Mucosa of descending colon (tissue), 3 donors: ENCODE results near the gene SUCLG2. TPM values are rescaled to one million over a fixed set of nuclear protein-coding genes. Genes with fewer than 3 reads are reported as not detected.

ENCODE experiments used
- ATAC-seq: fragments of 200-7000 bp; cut with Tn5 transposase; one replicate; pipeline ENCODE4 v1.9.1; 2020; ENCODE audit warnings: mild to moderate bottlenecking, moderate library complexity
- DNase-seq, 3 donors: peaks; one replicate each; pipeline ENCODE4 v3.0.0-alpha.2; 2020
- H3K36me3 ChIP-seq: fragments of 200-600 bp; one replicate; pipeline ENCODE4 v1.8.0; 2021; ENCODE audit warnings: low read depth, mild to moderate bottlenecking
- H3K4me1 ChIP-seq: fragments of 200-600 bp; one replicate; pipeline ENCODE4 v1.8.0; 2021; ENCODE audit warnings: low read depth, mild to moderate bottlenecking
- H3K4me3 ChIP-seq: fragments of 200-600 bp; one replicate; pipeline ENCODE4 v1.8.0; 2021; ENCODE audit warnings: mild to moderate bottlenecking
- H3K9me3 ChIP-seq: fragments of 200-600 bp; one replicate; pipeline ENCODE4 v1.8.0; 2021; ENCODE audit warnings: mild to moderate bottlenecking
- CTCF ChIP-seq: fragments of 200-600 bp; IDR thresholded peaks from one replicate; pipeline ENCODE4 v1.8.0; 2022; ENCODE audit warnings: antibody characterized with exemption, mild to moderate bottlenecking
- intact Hi-C, 2 donors: fragments of 100-400 bp; cut with DNase I in 1 of 2; cut with micrococcal nuclease in 1 of 2; formaldehyde crosslinking; loops; one replicate each; pipeline versions ENCODE4 v1.11.0 to v1.11.1; 2022; cut with DNase I, micrococcal nuclease
- total RNA-seq, 3 donors: library from RNA; stranded (reverse); fragmentation: NEBNext Ultra II Directional in 2 of 3; extraction: Animal tissue kit (Norgen Biotek cat#: 25700) in 2 of 3; gene quantifications; one replicate each; pipeline versions ENCODE4 v1.2.1 to v1.2.4, GENCODE V29; 2021 to 2023
- donor health status: DM: no; HTN: no; CAD: no; lungs with moderate emphysema.
- donor health status: DM: no; HTN: no; CAD: no.
- donor health status: DM: no; HTN: yes; CAD: no.

Gene SUCLG2
- total RNA-seq, 3 donors from 2014 or later = 136 to 238 (median 153) TPM

GRCh38 chr3:67463656-67464055 is 190.8 kb downstream of the SUCLG2 start:
- no peaks in the 10 kb centered on the region for H3K9me3 ChIP-seq
- no peak overlapping the region for H3K4me3 ChIP-seq
- no peaks in the 10 kb centered on the region for H3K4me1 ChIP-seq
- no peaks in the 10 kb centered on the region for H3K36me3 ChIP-seq
- ATAC-seq = no peak
- intact Hi-C loops = no loop called here
- DNase-seq = no peak
- TF ChIP-seq CTCF = no peak

- ATAC-seq (no peak), DNase-seq (no peak)
- no peak for TF ChIP-seq CTCF
- no peaks in the 10 kb centered on the region for H3K4me1 ChIP-seq
- H3K4me3 ChIP-seq = no peak overlapping the region
- no peaks in the 10 kb centered on the region for H3K36me3 ChIP-seq
- intact Hi-C loops = no loop called here
- no peaks in the 10 kb centered on the region for H3K9me3 ChIP-seq
Observed at GRCh38 chr3:67462187-67462586, 192.2 kb downstream of the SUCLG2 start.

GRCh38 chr3:67461667-67462142 is 192.7 kb downstream of the SUCLG2 start:
- DNase-seq (no peak), ATAC-seq (no peak)
- Histone ChIP-seq H3K36me3 (no peaks in the 10 kb centered on the region), H3K4me1 (no peaks in the 10 kb centered on the region), H3K9me3 (no peaks in the 10 kb centered on the region), H3K4me3 (no peak overlapping the region)
- no peak for TF ChIP-seq CTCF
- intact Hi-C loops = no loop called here

GRCh38 chr3:67460841-67461510 is 193.4 kb downstream of the SUCLG2 start:
- no peak overlapping the region for H3K4me3 ChIP-seq
- H3K4me1 ChIP-seq = no peaks in the 10 kb centered on the region
- no peak for ATAC-seq
- intact Hi-C loops = no loop called here
- DNase-seq = no peak
- TF ChIP-seq CTCF = no peak
- H3K9me3 ChIP-seq = no peaks in the 10 kb centered on the region
- no peaks in the 10 kb centered on the region for H3K36me3 ChIP-seq

GRCh38 chr3:67459796-67460195 is 194.6 kb downstream of the SUCLG2 start:
- ATAC-seq (no peak), DNase-seq (no peak)
- no peak for TF ChIP-seq CTCF
- intact Hi-C loops = no loop called here
- Histone ChIP-seq H3K4me1 (no peaks in the 10 kb centered on the region), H3K36me3 (no peaks in the 10 kb centered on the region), H3K4me3 (no peak overlapping the region), H3K9me3 (no peaks in the 10 kb centered on the region)
